ENCODE measurements around the gene GTF3C1.

GRCh38 chr16:27579087-27579980 is 29.6 kb upstream of the GTF3C1 start:
- TF ChIP-seq, protein P1, sequence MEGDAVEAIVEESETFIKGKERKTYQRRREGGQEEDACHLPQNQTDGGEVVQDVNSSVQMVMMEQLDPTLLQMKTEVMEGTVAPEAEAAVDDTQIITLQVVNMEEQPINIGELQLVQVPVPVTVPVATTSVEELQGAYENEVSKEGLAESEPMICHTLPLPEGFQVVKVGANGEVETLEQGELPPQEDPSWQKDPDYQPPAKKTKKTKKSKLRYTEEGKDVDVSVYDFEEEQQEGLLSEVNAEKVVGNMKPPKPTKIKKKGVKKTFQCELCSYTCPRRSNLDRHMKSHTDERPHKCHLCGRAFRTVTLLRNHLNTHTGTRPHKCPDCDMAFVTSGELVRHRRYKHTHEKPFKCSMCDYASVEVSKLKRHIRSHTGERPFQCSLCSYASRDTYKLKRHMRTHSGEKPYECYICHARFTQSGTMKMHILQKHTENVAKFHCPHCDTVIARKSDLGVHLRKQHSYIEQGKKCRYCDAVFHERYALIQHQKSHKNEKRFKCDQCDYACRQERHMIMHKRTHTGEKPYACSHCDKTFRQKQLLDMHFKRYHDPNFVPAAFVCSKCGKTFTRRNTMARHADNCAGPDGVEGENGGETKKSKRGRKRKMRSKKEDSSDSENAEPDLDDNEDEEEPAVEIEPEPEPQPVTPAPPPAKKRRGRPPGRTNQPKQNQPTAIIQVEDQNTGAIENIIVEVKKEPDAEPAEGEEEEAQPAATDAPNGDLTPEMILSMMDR (IDR thresholded peaks at IDR 0.05): no peak
- TF ChIP-seq EP300 (IDR thresholded peaks at IDR 0.05): no peak
